NCI-H2107 treated with DMSO at 0.1 percent for 48 hours (cell line): ENCODE data around the gene SLC43A2.
"Not testable (repeated sequence)": the region's sequence is repeated elsewhere in the genome, so short reads cannot be mapped to it uniquely, and the experiment has no call there.

Source experiments
- DNase-seq: peaks from one replicate; lab custom pipeline; 2025; ENCODE audit not compliant: unreplicated experiment; lab: John Stamatoyannopoulos, UW

The SLC43A2 gene

GRCh38 chr17:1563471-1563785 is 65.2 kb downstream of the SLC43A2 start:
- DNase-seq: not testable (repeated sequence)

- DNase-seq: no peak
Measured at GRCh38 chr17:1562176-1562643, 66.4 kb downstream of the SLC43A2 start.

GRCh38 chr17:1561420-1562175 is 67.0 kb downstream of the SLC43A2 start:
- DNase-seq: no peak

- DNase-seq: no peak
Measured at GRCh38 chr17:1560858-1561355, 67.7 kb downstream of the SLC43A2 start.

- no peak for DNase-seq
Measured at GRCh38 chr17:1560101-1560857, 68.4 kb downstream of the SLC43A2 start.

- DNase-seq: no peak
Measured at GRCh38 chr17:1559047-1560043, 69.3 kb downstream of the SLC43A2 start.

- no peak for DNase-seq
Measured at GRCh38 chr17:1558401-1558800, 70.2 kb downstream of the SLC43A2 start.

- no peak for DNase-seq
Measured at GRCh38 chr17:1557355-1558095, 71.1 kb downstream of the SLC43A2 start.

GRCh38 chr17:1555651-1556471 is 72.8 kb downstream of the SLC43A2 start:
- DNase-seq: no peak

GRCh38 chr17:1554751-1555540 is 73.7 kb downstream of the SLC43A2 start:
- no peak for DNase-seq

GRCh38 chr17:1553354-1554266 is 75.0 kb downstream of the SLC43A2 start:
- DNase-seq: no peak

- DNase-seq: no peak
Measured at GRCh38 chr17:1552932-1553331, 75.7 kb downstream of the SLC43A2 start.

- DNase-seq: no peak
Measured at GRCh38 chr17:1551741-1552140, 76.9 kb downstream of the SLC43A2 start.

GRCh38 chr17:1548032-1548431 is 80.6 kb downstream of the SLC43A2 start:
- DNase-seq: no peak

GRCh38 chr17:1546292-1546922 is 82.2 kb downstream of the SLC43A2 start:
- no peak for DNase-seq

- no peak for DNase-seq
Measured at GRCh38 chr17:1545618-1546017, 83.0 kb downstream of the SLC43A2 start.

GRCh38 chr17:1542316-1542715 is 86.3 kb downstream of the SLC43A2 start:
- no peak for DNase-seq
